NOMO-1 treated with dmso at 0.1 percent for 144 hours (cell line): ENCODE data around the gene COL23A1.

Experiments used
- DNase-seq: peaks from one replicate; lab custom pipeline; 2025; ENCODE audit not compliant: unreplicated experiment; lab: John Stamatoyannopoulos, UW

The COL23A1 gene

GRCh38 chr5:178403956-178404600 lies 186.1 kb downstream of the COL23A1 start:
- no peak for DNase-seq

GRCh38 chr5:178403351-178403750 lies 186.8 kb downstream of the COL23A1 start:
- DNase-seq: no peak

GRCh38 chr5:178399701-178400095 lies 190.5 kb downstream of the COL23A1 start:
- no peak for DNase-seq

DNA sequence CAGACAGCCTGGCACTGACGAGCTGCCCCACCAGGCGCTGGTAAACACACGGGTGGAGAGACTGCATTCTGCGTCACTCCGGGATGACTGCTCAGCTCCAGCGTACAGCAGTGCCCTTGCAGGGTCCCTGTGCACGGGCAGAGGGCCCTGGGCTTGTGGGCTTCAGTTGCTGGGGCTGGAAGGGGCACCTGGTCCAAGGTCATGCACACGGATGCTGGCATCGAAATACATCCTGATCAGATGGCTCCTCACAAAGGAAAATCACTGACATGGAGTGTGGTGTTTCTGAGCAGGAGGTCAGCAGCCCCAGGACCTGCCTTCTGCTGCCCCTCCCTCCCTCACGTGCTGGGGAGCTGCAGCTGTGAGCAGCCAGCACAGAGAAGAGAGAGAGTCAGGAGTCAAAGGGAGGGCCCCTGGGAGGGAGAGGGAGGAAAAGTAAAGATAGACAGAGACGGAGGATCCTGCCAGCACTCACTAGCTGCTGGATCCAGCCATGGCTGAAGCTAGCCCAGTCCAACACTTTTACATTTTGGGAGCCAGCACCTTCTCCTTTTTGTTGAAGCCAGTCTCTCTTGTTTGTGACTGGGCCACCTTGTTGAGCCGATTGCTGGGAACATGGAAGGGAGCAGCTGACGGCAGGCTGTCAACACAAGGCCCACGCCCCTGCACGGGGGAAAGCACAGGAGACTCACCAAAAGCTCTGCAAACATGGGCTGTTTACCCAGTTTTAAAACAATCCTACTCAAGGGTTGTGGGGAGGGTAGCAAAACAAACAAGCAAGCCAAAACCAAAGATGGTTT lies 191.1 kb downstream of the COL23A1 start:
- DNase-seq: no peak

DNA sequence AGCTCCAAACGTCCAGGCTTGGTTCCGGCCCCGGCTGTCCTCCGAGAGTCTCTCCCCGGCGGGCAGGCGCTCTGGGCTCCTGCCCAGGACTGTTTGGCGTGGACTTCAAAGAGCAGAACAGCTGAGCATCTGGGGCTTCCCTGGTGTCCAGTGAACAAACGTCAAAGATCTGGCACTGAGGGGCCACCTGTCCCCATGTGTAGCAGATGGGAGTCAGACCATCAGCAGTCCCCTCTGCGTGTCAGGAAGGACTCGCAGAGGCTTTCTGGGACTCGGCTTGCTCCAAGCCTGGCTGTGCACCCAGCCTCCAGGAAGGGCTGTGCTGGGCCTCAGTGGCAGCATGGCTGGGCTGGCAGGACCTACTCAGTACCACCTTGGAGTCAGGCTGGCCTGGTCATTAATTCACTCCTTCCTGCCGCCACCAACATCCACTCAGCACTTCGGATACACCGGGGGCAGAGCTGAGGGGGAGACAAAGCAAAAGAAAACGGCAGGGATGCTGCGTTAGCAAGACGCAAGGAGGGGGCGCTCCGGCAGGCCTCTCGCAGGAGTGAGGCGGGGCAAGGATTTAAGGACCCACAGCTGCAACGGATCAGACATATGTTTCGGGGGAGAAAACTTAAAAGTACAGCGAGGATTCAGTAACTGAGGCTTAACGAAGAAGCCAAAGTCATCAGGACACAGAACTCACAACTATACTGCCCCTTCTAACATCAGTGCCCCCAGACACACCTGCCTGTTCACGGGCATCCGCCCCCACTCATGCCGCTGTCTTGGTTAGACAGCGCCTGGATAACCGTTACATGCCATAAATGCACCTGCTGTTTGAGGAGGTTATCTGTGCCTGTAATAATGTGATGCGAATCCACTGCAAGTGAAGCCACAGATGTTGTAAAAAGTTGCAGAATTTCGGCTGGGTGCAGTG lies 193.1 kb downstream of the COL23A1 start:
- DNase-seq: no peak

GRCh38 chr5:178394074-178394473 lies 196.1 kb downstream of the COL23A1 start:
- DNase-seq: no peak

DNA sequence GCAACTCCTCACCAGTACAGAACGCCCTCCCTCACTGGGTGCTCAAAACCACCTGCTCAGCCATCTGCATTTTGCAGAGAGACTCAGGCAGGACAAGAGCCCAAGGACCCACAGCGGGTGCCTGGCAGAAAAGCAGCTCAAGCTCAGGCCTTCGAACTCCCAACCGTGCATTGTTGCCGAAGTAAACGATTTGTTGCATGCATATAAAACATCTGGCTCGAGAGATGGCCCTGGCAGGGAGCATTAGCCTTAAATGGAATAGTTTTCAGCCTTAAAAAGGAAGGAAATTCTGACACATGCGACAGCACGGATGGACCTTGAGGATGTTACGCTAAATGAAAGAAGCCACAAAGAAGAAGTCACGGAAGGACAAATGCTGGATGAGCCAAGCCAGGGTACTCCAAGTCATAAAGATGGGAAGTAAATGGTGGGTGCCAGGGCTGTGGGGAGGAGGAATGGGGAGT lies 197.2 kb downstream of the COL23A1 start:
- peak; percentile 43 for DNase-seq

DNA sequence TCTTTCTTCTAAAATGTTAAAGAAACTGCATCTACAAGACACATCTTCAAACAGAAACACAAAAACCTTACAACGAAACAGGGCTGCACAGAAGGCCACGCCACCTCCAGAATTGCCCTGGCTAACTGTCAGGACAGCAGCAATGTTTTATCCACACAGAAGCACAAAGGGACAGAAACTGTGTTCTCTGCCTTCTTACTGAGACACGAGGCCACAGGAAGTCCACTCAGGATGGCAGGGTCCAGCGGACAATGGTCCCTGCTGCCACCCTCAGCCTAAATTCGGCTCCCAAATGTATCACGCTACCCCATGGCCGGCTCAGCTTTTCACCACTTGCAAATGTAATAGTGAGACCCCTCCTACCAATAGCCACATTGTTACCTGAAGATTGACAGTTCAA lies 197.8 kb downstream of the COL23A1 start:
- no peak for DNase-seq

DNA sequence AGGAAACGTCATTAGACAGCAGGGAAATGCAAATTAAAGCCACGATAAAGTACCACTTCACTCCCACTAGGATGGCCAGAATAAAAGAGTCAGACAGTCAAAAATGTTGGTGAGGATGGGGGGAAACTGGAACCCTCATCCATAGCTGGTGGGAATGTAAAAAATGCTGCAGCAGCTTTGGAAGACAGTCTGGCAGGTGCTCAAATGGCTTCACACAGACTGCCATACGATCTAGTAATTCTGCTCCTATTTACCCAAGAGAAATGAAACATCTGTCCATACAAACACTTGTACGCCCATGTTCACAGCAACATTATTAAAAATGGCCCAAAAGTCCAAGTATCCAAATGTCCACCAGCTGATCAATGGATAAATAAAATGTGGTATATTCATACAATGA lies 198.7 kb downstream of the COL23A1 start:
- no peak for DNase-seq

GRCh38 chr5:178389796-178390195 lies 200.4 kb downstream of the COL23A1 start:
- DNase-seq: no peak

GRCh38 chr5:178389026-178389729 lies 201.0 kb downstream of the COL23A1 start:
- no peak for DNase-seq

- DNase-seq: no peak
These were observed 201.7 kb downstream of the COL23A1 start for GRCh38 chr5:178388386-178389025.

DNA sequence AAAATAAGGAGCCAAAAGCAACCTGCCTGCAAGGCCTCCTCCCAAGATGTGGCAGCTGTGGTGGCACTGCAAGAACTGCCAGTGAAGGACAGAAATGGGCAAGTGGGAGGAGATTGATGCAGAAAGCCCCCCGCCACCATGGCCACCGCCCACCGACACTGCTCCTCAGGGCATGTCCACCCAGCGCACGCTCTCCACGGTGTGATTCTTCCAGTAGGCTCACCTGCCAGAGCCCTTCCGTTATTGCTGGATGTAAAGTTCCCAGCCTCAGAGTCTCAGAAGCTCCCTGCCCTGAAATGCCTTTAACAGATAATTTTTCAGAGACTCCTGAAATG lies 202.4 kb downstream of the COL23A1 start:
- DNase-seq: no peak

DNA sequence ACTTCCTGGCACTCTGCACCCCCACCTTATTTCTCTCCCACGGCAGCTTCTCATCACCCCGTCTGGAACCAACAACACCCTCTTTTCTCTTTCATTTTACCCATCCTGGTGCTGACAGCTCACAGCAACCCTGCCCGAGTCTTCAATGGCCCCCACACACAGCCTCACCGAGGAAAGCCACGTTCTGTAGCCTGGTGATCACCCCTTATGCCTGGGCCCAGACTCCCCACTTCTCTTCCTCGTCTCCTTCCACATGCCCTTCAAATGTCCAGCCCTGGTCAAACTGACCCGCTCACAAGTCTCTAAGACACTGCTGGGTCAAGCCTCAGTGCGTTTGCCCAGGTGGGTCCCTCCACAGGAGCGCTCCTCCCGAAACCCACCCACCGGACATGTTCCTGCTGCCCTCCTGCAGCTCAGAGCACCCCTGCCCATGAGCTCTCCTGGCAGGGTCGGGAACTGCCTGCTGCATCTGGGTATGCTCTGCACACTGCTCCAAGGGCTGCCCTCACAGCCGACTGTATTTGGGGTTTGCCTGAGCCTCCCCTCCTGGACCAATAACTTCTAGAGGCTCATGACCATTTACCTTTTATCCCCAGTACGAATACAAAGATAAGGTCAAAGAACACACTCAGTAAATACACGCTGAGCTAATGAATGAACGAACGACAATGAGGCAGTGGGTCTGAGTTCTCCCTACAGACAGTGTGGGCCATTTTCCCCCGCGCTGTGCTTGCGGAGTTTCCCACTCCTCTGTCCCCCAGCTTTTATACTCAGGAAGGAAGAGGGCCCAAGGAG lies 202.9 kb downstream of the COL23A1 start:
- DNase-seq: no peak

- no peak for DNase-seq
These were observed 203.8 kb downstream of the COL23A1 start for GRCh38 chr5:178386336-178386931.

DNA sequence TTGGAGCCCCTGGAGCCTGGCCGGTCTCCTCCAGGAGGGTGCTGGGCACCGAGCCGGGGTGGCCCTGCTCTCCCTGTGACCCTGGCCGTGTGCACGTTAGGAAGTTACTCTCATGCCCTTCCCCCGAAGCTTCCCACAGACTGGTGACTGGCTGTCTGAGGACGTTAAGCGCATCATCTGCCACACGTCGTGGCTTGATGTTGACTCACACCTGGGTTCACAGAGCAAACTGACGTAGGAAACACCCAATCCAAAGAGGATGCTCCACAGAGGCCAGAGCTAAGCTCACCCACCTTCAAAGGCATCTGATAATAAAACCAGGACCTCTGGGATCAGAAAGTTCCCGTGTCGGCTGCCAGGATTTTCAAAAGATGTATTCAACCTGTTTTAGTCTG lies 204.7 kb downstream of the COL23A1 start:
- DNase-seq: no peak

DNA sequence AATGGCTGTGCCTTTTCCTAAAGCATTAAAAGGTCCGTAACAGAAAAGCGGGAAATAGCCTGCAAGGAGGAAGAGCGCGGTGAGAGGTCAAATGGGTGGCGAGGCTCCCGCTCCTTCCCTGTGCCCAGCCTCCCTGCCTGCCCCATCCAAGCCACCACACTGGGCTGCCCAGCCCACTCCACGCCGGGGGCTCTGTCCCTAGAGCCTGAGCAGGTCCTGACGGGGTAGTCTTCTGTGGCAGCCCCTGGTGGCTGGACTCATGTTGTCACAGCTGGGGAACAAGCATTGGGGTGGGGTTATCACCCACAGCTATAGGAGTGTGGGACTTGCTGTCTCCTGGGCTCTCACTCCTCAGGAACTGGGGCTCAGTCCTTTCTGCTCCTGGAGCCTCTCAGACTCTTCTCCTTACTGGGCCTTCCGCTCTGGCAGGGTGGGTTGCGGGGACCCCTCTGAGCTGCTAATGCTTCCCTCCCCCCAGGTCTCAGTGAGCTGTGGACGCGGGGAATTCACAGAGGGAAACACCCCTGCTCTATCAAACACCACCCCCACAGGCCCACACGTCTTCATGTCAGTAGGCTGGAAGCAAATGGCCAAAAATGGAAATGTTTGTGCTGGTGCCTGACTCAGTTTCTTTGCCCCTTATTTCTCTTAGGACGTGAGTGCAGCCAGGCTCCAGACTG lies 205.2 kb downstream of the COL23A1 start:
- no peak for DNase-seq

GRCh38 chr5:178383919-178384815 lies 206.0 kb downstream of the COL23A1 start:
- DNase-seq: no peak
